Activated naive CD4-positive, alpha-beta T cell treated with anti-CD3 and anti-CD28 coated beads, Interleukin-2, amount 10 ng/mL, durations not matched to agents 7 days and 5 days (primary cell): Measurements from ENCODE around the gene XYLT1.

ENCODE experiments used
- CTCF ChIA-PET: fragments of 350-600 bp; sonication (Branson Sonifier 250); formaldehyde crosslinking; loops from one replicate; lab custom pipeline; 2021; ENCODE audit warnings: antibody characterized with exemption; lab: Charles Lee
- DNase-seq: peaks from one replicate; pipeline ENCODE4 v3.0.0-alpha.2; 2020
- H3K27ac Mint-ChIP-seq: one replicate; pipeline ENCODE4 v1.8.0; 2021; ENCODE audit warnings: mild to moderate bottlenecking, moderate library complexity, mixed read lengths
- H3K27me3 Mint-ChIP-seq: one replicate; pipeline ENCODE4 v1.8.0; 2021; ENCODE audit warnings: mild to moderate bottlenecking, mixed read lengths
- H3K36me3 Mint-ChIP-seq: one replicate; pipeline ENCODE4 v1.8.0; 2021; ENCODE audit warnings: mixed read lengths
- H3K4me1 Mint-ChIP-seq: one replicate; pipeline ENCODE4 v1.8.0; 2021; ENCODE audit warnings: mixed read lengths
- H3K4me3 Mint-ChIP-seq: one replicate; pipeline ENCODE4 v1.8.0; 2021; ENCODE audit warnings: mild to moderate bottlenecking, moderate library complexity, mixed read lengths
- H3K9me3 Mint-ChIP-seq: one replicate; pipeline ENCODE4 v1.8.0; 2021; ENCODE audit warnings: mixed read lengths

The XYLT1 gene

DNA sequence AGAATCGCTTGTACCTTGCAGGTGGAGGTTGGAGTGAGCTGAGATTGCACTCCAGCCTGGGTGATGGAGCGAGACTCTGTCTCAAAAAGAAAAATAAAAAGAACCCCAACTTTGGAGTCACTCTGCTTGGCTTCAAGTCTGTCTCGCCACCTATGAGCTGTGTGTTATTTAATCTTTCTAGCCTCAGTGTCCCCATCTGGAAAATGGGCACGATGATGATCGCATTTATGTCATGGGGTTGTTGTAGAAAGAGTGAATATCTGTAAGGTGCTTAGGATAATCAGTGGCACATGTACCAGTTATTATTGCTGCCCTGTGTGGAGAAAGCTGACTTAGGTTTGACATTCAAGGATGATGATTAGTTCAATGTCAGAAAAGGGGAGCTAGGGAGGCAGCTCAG is 319.4 kb downstream of the XYLT1 start:
- H3K9me3 Mint-ChIP-seq: no peaks in the 10 kb centered on the region
- CTCF ChIA-PET: no interaction called here

DNA sequence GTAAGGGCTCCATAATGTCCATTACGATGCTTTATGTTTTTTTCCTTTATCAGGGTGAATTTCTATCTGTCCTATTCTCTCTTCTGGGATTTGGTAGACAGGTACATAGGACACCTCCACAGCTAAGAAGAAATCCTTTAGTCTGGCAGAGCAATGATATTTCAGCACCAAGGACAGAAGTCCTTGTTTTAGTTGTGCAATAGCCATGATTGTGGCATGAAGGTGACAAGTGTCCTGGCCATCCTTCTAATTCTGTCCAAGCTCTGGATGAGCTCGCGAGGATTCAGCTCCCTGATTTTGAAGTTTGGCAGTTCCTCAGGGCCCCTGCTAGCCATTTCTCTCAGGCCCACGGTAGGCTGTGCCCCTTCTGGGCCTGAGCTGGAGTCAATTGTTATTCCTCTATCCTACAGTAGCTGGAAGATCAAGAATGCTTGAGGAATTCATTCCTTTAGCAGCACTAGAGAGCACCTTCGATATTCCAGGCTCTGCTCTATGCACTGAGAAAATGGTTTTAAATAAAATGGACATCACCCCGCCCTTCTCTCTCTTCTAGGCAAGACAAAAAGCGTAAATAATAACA is 320.8 kb downstream of the XYLT1 start:
- no peak overlapping the region for H3K27ac Mint-ChIP-seq
- H3K4me3 Mint-ChIP-seq: no peak overlapping the region
- CTCF ChIA-PET: no interaction called here
- no peaks in the 10 kb centered on the region for H3K36me3 Mint-ChIP-seq
- no peaks in the 10 kb centered on the region for H3K4me1 Mint-ChIP-seq
- no peaks in the 10 kb centered on the region for H3K27me3 Mint-ChIP-seq
- no peak for DNase-seq
- H3K9me3 Mint-ChIP-seq: no peaks in the 10 kb centered on the region

More for the DNA sequence above, 319.4 kb downstream of the XYLT1 start:
- DNase-seq: no peak
- H3K27me3 Mint-ChIP-seq: no peaks in the 10 kb centered on the region
- no peaks in the 10 kb centered on the region for H3K36me3 Mint-ChIP-seq
- no peaks in the 10 kb centered on the region for H3K4me1 Mint-ChIP-seq
- no peak overlapping the region for H3K27ac Mint-ChIP-seq
- no peak overlapping the region for H3K4me3 Mint-ChIP-seq

DNA sequence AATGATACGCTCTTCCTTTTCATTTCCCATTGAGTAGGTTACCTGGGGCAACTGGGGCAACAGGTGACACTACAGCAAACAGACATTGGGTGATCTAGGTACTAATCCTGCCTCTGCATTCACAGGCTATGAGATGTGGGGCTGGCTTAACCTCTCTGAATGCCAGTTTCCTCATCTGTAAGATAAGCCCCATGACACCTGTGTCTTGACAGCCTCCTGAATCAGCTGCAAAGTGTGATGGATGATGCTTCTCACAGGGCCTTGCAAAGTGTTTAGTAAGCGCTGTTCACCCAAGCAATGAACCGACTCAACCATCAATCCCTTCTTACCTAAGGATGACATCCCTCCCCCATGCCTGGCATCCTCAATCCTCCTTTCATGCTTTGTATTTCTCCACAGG is 322.8 kb downstream of the XYLT1 start:
- H3K4me1 Mint-ChIP-seq: no peaks in the 10 kb centered on the region
- no peaks in the 10 kb centered on the region for H3K27me3 Mint-ChIP-seq
- CTCF ChIA-PET: interaction anchor here (0.5 kb wide), 1 partner anchor 627 kb away, joined by 3 read pairs; no protein-coding TSS in a partner anchor
- no peaks in the 10 kb centered on the region for H3K36me3 Mint-ChIP-seq
- H3K9me3 Mint-ChIP-seq: no peaks in the 10 kb centered on the region
- H3K27ac Mint-ChIP-seq: no peak overlapping the region
- H3K4me3 Mint-ChIP-seq: no peak overlapping the region
- no peak for DNase-seq

DNA sequence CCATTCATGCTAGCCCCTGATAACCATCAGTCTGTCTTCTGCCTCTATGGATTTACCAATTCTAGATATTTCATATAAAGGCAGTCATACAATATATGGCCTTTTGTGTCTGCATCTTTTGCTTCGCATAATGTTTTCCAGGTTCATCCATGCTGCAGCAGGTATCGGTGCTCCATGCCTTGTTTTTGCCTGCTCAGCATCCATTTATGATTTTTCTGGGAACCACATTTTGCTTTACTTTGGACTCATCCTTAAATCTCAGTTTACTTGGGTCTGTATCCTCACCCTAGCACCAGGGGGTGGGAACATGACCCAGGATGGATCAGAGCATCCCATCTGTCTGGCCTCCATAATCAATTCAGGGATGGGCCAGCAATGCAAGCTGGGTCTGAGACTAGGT is 325.7 kb downstream of the XYLT1 start:
- CTCF ChIA-PET: no interaction called here
- no peaks in the 10 kb centered on the region for H3K9me3 Mint-ChIP-seq
- peaks cover 7% of the 10 kb centered on the region for H3K36me3 Mint-ChIP-seq
- no peaks in the 10 kb centered on the region for H3K4me1 Mint-ChIP-seq
- no peak for DNase-seq
- H3K4me3 Mint-ChIP-seq: no peak overlapping the region
- H3K27ac Mint-ChIP-seq: no peak overlapping the region
- no peaks in the 10 kb centered on the region for H3K27me3 Mint-ChIP-seq

DNA sequence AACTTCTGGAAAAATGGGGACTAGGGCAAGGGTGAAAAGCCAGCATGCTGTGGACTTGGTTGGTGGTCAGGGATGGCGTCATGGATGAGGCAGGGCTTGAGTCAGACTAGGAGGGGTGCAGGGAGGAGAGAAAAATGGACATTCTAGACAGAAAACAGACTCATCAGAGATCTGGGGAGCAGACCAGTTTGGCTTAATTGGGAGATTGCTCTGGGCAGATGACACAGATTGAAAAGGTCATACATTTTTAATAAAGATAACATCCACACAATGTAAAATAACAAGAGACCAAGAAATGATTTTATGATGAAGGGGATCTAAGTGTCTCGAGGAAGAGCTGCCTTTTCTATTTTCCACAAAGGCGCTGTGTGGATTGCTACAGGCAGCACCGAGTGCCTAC is 326.3 kb downstream of the XYLT1 start:
- Mint-ChIP-seq H3K27ac (no peak overlapping the region), H3K4me1 (no peaks in the 10 kb centered on the region), H3K36me3 (peaks cover 11% of the 10 kb centered on the region), H3K9me3 (no peaks in the 10 kb centered on the region), H3K4me3 (no peak overlapping the region), H3K27me3 (no peaks in the 10 kb centered on the region)
- CTCF ChIA-PET: no interaction called here
- DNase-seq: no peak

DNA sequence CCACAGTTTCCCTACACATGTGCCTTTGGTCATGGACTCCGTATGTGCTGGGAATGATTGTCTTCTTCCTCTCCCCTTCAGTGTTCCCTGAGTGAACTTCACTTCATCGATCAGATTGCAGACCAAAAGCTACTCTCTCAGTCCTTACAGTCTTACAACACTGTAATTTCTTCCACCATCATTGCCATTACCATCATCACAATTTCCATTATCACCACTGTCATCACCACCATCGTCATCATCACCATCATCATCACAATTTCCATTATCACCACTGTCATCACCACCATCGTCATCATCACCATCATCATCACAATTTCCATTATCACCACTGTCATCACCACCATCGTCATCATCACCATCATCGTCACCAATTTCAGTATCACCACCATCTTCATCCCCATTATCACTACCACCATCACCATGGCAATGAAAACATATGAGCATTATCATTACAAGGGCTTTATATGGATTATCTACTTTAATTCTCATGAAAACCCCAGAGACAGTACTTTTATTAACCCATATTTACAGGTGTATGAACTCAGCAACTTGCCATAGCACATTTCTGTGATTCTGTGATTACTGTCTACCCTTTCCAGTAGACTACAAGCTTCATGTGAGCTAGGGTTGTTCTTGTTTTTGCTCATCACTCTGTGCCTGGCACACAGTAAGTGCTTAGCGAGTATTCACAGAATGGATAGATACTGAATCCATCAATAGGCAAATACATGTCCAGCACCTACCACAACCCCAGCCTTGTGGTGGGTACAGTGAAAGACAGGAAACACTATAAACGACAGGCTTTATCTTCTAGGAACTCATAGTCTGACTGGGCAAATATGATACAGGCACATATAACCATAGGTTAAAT is 327.0 kb downstream of the XYLT1 start:
- CTCF ChIA-PET: no interaction called here
- DNase-seq: no peak

DNA sequence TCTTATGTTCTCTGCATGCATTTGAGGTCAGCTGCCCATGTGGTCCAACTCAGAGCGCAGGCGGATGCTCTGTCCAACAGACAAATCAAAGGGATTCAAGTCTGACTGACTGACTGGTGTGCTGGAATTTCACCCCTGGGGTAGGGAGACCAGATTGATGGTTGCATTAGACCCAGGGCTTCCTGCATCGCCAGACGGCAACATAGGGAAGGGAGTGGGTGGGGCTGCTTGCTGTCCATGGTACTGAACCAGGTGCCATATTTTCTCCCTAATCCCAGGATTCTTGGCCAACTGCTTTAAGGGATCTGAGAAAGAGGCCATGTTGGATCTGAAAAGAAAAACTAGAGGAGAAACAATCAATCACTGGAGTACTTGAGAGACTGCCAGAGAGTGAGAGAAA is 332.0 kb downstream of the XYLT1 start:
- Mint-ChIP-seq H3K9me3 (no peaks in the 10 kb centered on the region), H3K27ac (no peak overlapping the region), H3K36me3 (peaks cover 51% of the 10 kb centered on the region), H3K4me3 (no peak overlapping the region), H3K4me1 (no peaks in the 10 kb centered on the region), H3K27me3 (no peaks in the 10 kb centered on the region)
- DNase-seq: no peak
- CTCF ChIA-PET: no interaction called here

More for the DNA sequence above, 327.0 kb downstream of the XYLT1 start:
- Mint-ChIP-seq H3K4me1 (no peaks in the 10 kb centered on the region), H3K27ac (no peak overlapping the region), H3K36me3 (peaks cover 16% of the 10 kb centered on the region), H3K27me3 (no peaks in the 10 kb centered on the region), H3K4me3 (no peak overlapping the region), H3K9me3 (no peaks in the 10 kb centered on the region)

DNA sequence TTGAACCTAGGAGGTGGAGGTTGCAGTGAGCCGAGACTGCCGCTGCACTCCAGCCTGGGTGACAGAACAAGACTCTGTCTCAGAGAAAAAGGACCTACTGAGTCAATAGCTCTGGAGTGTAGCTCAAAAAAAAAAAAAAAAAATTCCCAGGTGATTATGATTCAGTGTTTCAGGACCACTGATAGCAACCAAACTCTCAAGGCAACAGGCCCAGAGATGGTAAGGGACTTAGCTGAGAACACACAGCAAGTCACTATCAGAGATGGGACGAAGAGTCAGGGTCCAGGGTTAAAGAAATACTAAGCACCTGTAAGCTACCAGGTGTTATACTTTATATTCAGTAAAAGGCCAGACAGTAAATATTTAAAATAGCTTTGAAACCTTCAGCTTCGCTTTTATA is 335.3 kb downstream of the XYLT1 start:
- peaks cover 65% of the 10 kb centered on the region for H3K36me3 Mint-ChIP-seq
- H3K4me3 Mint-ChIP-seq: no peak overlapping the region
- no peaks in the 10 kb centered on the region for H3K9me3 Mint-ChIP-seq
- H3K27me3 Mint-ChIP-seq: no peaks in the 10 kb centered on the region
- CTCF ChIA-PET: interaction anchor here (0.6 kb wide), 1 partner anchor 275 kb away, joined by 3 read pairs; no protein-coding TSS in a partner anchor
- peaks cover 6% of the 10 kb centered on the region for H3K4me1 Mint-ChIP-seq
- DNase-seq: no peak
- no peak overlapping the region for H3K27ac Mint-ChIP-seq

DNA sequence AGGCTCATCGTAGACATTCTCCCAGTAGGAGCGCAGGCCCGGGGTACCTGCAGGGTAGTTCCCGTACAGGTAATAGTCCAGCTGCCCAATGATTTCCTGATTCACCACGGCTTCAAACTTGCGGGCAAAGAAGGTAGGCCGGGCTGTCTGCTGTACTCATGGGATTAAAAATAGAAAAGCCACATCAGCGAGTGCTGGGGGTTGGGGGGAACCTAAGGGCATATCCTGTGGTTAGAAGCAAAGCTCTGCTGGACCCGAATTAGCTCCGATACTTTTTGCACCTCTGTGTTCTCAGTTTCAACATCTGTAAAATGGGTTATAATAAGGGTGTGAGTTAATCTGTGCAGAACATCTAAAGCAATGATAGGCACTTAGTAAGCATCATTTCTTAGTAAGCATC is 336.2 kb downstream of the XYLT1 start:
- peaks cover 6% of the 10 kb centered on the region for H3K4me1 Mint-ChIP-seq
- H3K36me3 Mint-ChIP-seq: peaks cover 64% of the 10 kb centered on the region
- no peak overlapping the region for H3K4me3 Mint-ChIP-seq
- H3K27me3 Mint-ChIP-seq: no peaks in the 10 kb centered on the region
- no peak for DNase-seq
- H3K27ac Mint-ChIP-seq: no peak overlapping the region
- CTCF ChIA-PET: no interaction called here
- H3K9me3 Mint-ChIP-seq: no peaks in the 10 kb centered on the region

DNA sequence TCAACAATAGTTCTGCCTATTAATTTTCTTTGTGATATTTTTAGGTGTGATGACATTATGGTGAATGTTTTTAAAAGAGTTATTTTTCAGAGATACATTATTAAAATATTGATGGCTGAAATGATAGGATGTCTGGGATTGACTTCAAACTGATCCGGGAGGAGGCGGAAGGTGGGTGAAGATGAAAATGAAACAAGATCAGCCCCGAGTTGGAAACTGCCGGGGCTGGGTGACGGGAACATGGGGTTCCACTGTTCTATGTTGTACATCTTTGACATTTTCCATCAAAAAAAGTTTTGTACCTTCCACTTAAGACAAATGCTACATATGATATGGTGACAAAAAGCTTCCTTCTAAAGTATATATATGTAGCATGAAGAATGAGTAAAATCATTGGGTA is 336.9 kb downstream of the XYLT1 start:
- Mint-ChIP-seq H3K9me3 (no peaks in the 10 kb centered on the region), H3K27ac (no peak overlapping the region), H3K36me3 (peaks cover 58% of the 10 kb centered on the region), H3K4me3 (no peak overlapping the region), H3K27me3 (no peaks in the 10 kb centered on the region), H3K4me1 (peaks cover 6% of the 10 kb centered on the region)
- DNase-seq: no peak
- CTCF ChIA-PET: no interaction called here

DNA sequence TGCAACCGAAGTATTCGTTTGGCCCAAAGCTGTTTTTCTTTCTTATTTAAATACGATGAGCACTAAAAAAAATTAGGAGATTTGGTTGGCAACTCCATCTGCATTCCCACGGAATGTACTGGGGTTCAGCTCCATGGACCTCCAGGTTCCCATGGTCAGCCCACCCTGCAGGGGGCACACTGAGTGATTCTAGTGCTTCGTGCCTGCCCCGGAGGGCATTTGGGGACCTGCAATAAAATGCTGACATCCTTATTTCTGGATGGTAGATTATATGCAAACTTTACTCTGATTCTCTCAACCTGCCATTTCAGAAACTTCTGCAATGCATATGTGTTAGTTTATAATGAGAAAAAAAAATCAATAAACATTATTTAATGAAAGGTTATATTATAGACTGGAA is 339.4 kb downstream of the XYLT1 start:
- no peak for DNase-seq
- Mint-ChIP-seq H3K4me1 (peaks cover 6% of the 10 kb centered on the region), H3K4me3 (no peak overlapping the region), H3K36me3 (peaks cover 56% of the 10 kb centered on the region), H3K9me3 (no peaks in the 10 kb centered on the region), H3K27me3 (no peaks in the 10 kb centered on the region), H3K27ac (no peak overlapping the region)
- CTCF ChIA-PET: no interaction called here

DNA sequence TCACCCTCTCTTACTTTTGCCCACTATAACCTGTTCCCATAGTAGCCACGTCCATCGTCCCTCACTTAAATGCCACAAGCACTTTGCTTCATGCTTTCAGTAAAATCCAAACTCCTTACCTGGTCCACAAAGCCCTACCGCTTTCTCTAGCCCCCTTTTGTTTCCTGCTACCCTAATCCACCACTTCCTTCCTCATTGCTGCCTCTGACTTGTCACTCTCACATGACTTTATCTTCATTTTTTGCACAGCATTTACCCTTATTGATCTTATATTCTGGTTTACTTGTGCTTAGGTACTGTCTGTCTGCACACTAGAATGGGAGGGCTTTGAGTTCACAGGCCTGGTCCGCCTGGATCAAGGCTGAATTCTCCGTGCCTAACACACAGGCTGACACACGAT is 340.0 kb downstream of the XYLT1 start:
- CTCF ChIA-PET: no interaction called here
- H3K27ac Mint-ChIP-seq: peak overlapping the region; percentile 1
- no peak overlapping the region for H3K4me3 Mint-ChIP-seq
- H3K4me1 Mint-ChIP-seq: peaks cover 6% of the 10 kb centered on the region
- no peaks in the 10 kb centered on the region for H3K27me3 Mint-ChIP-seq
- no peak for DNase-seq
- H3K9me3 Mint-ChIP-seq: no peaks in the 10 kb centered on the region
- H3K36me3 Mint-ChIP-seq: peaks cover 57% of the 10 kb centered on the region

DNA sequence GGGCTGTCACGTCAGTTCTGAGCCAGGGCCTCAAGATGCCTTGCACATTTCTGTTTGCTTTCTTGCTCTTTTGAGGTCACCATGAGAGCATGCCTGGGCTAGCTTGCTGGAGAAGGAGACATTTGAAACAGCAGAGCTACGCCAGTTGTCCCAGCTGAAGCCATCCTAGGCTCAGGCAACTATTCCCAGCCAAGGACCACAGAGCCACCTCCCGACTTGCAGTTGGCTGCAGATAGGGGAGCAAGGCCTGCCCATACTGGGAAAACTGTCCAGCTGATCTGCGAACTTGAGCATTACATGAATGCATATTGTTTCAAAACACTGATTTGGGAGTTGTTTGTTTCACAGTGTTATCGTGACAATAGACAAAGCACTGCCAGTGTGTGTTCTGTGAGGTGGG is 340.8 kb downstream of the XYLT1 start:
- peaks cover 63% of the 10 kb centered on the region for H3K36me3 Mint-ChIP-seq
- H3K27me3 Mint-ChIP-seq: no peaks in the 10 kb centered on the region
- CTCF ChIA-PET: no interaction called here
- no peak overlapping the region for H3K27ac Mint-ChIP-seq
- H3K4me3 Mint-ChIP-seq: no peak overlapping the region
- H3K4me1 Mint-ChIP-seq: peaks cover 6% of the 10 kb centered on the region
- no peak for DNase-seq
- H3K9me3 Mint-ChIP-seq: no peaks in the 10 kb centered on the region

DNA sequence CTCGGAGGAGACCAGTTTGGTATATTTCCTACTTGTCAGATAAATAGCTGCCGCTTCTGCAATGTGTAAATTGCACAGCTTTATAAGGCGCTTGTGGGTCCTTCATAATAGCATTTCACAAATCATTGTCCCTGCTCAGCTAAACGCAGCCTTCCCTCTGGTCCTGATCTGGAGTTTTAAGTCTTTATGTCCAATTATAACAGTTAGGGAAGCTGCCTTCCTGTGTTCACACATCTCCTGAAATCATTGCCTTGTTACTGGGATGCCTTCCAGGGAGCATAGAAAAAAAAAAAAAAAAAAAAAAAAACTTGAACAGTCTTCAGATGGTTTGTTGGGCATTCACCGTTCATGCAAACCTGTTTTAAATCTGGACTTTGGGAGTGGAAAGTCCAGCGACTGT is 342.0 kb downstream of the XYLT1 start:
- CTCF ChIA-PET: no interaction called here
- Mint-ChIP-seq H3K4me1 (peaks cover 6% of the 10 kb centered on the region), H3K9me3 (no peaks in the 10 kb centered on the region), H3K27ac (no peak overlapping the region), H3K27me3 (no peaks in the 10 kb centered on the region), H3K4me3 (no peak overlapping the region), H3K36me3 (peaks cover 65% of the 10 kb centered on the region)
- DNase-seq: no peak

DNA sequence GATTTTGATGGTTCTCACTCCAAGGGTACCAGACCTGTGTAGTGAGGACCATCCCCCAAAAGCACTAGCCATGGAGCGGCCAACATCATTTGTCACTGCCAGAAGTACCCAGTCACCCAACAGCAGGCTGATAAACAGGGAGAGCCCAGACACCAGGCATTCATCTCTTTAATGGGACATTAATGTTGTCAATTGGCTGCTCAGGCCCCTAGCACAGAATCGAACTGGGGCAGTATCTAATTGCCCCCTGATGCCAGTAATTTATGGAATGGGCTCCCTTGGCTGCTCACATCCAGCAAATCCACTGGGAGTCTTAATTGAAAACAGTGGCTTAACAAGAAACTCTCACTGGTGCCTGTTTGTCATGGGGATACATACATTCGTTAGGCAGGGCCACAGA is 344.6 kb downstream of the XYLT1 start:
- CTCF ChIA-PET: no interaction called here
- no peak overlapping the region for H3K27ac Mint-ChIP-seq
- H3K36me3 Mint-ChIP-seq: peaks cover 61% of the 10 kb centered on the region
- H3K4me3 Mint-ChIP-seq: no peak overlapping the region
- DNase-seq: no peak
- H3K27me3 Mint-ChIP-seq: no peaks in the 10 kb centered on the region
- no peaks in the 10 kb centered on the region for H3K9me3 Mint-ChIP-seq
- peaks cover 6% of the 10 kb centered on the region for H3K4me1 Mint-ChIP-seq
